Neural cell (in vitro differentiated cells): ENCODE measurements around the gene ZNF70. TPM values are rescaled to one million over a fixed set of nuclear protein-coding genes. Genes with fewer than 3 reads are reported as not detected.

ENCODE experiments used
- H2AFZ ChIP-seq: fragments of 200-600, 300-800 bp; sonication (generic), shearing (Covaris generic); 2 replicates; pipeline ENCODE4 v1.6.0; 2014; ENCODE audit warnings: low read depth, mild to moderate bottlenecking, antibody characterized with exemption, low read length, moderate library complexity
- H3F3A ChIP-seq: fragments of 200-600 bp; shearing (Covaris generic); 2 replicates; pipeline ENCODE4 v1.6.1; 2016; ENCODE audit warnings: mild to moderate bottlenecking, moderate library complexity, mixed read lengths, antibody characterized with exemption, low read length; ENCODE audit not compliant: insufficient read depth, poor library complexity, severe bottlenecking
- H3K27ac ChIP-seq: fragments of 200-600, 300-800 bp; sonication (generic), shearing (Covaris generic); 2 replicates; pipeline ENCODE4 v1.5.1; 2014; ENCODE audit warnings: mild to moderate bottlenecking, low read length, moderate library complexity
- H3K27me3 ChIP-seq: fragments of 300-800, 200-600 bp; sonication (generic), shearing (Covaris generic); 2 replicates; pipeline ENCODE4 v1.6.0; 2014; ENCODE audit warnings: mild to moderate bottlenecking, low read depth, low read length, moderate library complexity; ENCODE audit not compliant: insufficient read depth
- H3K36me3 ChIP-seq: fragments of 300-800, 200-600 bp; sonication (generic), shearing (Covaris generic); 2 replicates; pipeline ENCODE4 v1.5.1; 2014; ENCODE audit warnings: mild to moderate bottlenecking, antibody characterized with exemption, low read length, moderate library complexity; ENCODE audit not compliant: insufficient read depth
- H3K4me2 ChIP-seq: fragments of 300-800, 200-600 bp; sonication (generic), shearing (Covaris generic); 2 replicates; pipeline ENCODE4 v1.6.0; 2014; ENCODE audit warnings: mild to moderate bottlenecking, low read length
- H3K4me3 ChIP-seq: fragments of 300-800, 200-600 bp; sonication (generic), shearing (Covaris generic); 2 replicates; pipeline ENCODE4 v1.5.1; 2014; ENCODE audit warnings: mild to moderate bottlenecking, low read length, moderate library complexity
- H3K79me2 ChIP-seq: fragments of 200-600 bp; shearing (Covaris generic); replicated peaks from 2 replicates; pipeline ENCODE4 v1.6.0; 2014; ENCODE audit warnings: mild to moderate bottlenecking, low read length, moderate library complexity; ENCODE audit not compliant: insufficient read depth
- H3K9ac ChIP-seq: fragments of 300-800, 200-600 bp; sonication (generic), shearing (Covaris generic); 2 replicates; pipeline ENCODE4 v1.6.1; 2016; ENCODE audit warnings: mild to moderate bottlenecking, low read length, mixed read lengths
- H3K9me2 ChIP-seq: fragments of 200-600 bp; shearing (Covaris generic); 2 replicates; pipeline ENCODE4 v1.6.1; 2016; ENCODE audit warnings: mild to moderate bottlenecking, low read length, mixed read lengths; ENCODE audit not compliant: insufficient read depth
- H3K9me3 ChIP-seq: fragments of 200-600, 300-800 bp; sonication (generic), shearing (Covaris generic); 2 replicates; pipeline ENCODE4 v1.6.1; 2016; ENCODE audit warnings: mild to moderate bottlenecking, mixed run types, low read length, moderate library complexity, mixed read lengths
- H4K20me1 ChIP-seq: fragments of 200-600 bp; shearing (Covaris generic); 2 replicates; pipeline ENCODE4 v1.6.1; 2016; ENCODE audit warnings: mild to moderate bottlenecking, mixed run types; ENCODE audit not compliant: insufficient read depth
- EP300 ChIP-seq: fragments of 450-650 bp; conservative IDR thresholded peaks from 2 replicates; pipeline ENCODE4 v1.6.1; 2014; ENCODE audit warnings: antibody characterized with exemption, mild to moderate bottlenecking, moderate library complexity; ENCODE audit not compliant: poor library complexity, severe bottlenecking
- EZH2 ChIP-seq: fragments of 200-600, 300-800 bp; shearing (Covaris generic), sonication (generic); IDR thresholded peaks from 2 replicates; pipeline ENCODE4 v1.6.1; 2014; ENCODE audit warnings: antibody characterized with exemption, low read length, borderline replicate concordance, mild to moderate bottlenecking; ENCODE audit not compliant: insufficient read depth, poor library complexity, severe bottlenecking
- MXI1 ChIP-seq: fragments of 450-650 bp; conservative IDR thresholded peaks from 2 replicates; pipeline ENCODE4 v1.6.1; 2014; ENCODE audit warnings: antibody characterized with exemption, mild to moderate bottlenecking; ENCODE audit not compliant: poor library complexity, severe bottlenecking
- POLR2AphosphoS5 ChIP-seq: IDR thresholded peaks from 2 replicates; pipeline ENCODE4 v1.6.1; 2012
- RAD21 ChIP-seq: fragments of 450-650 bp; conservative IDR thresholded peaks from 2 replicates; pipeline ENCODE4 v1.6.1; 2014; ENCODE audit warnings: antibody characterized with exemption, mild to moderate bottlenecking, moderate library complexity
- SMC3 ChIP-seq: fragments of 450-650 bp; conservative IDR thresholded peaks from 2 replicates; pipeline ENCODE4 v1.6.1; 2014; ENCODE audit warnings: antibody characterized with exemption, mild to moderate bottlenecking, moderate library complexity; ENCODE audit not compliant: poor library complexity
- TAF1 ChIP-seq: IDR thresholded peaks from 2 replicates; pipeline ENCODE4 v1.6.1; 2012; ENCODE audit warnings: low read depth
- polyA plus RNA-seq: library from polyadenylated mRNA; depleted of rRNA; stranded (reverse); fragments of >200 nt; gene quantifications from 2 replicates; pipeline ENCODE4 v1.2.3, GENCODE V29; 2014
- TF ChIP-seq, protein P1 (sequence below): fragments of 450-650 bp; IDR thresholded peaks from 2 replicates; pipeline ENCODE4 v1.5.1; 2014; ENCODE audit warnings: antibody characterized with exemption, mild to moderate bottlenecking, moderate library complexity; ENCODE audit not compliant: poor library complexity, severe bottlenecking
- TF ChIP-seq, protein P2 (sequence below): IDR thresholded peaks from 2 replicates; pipeline ENCODE4 v1.6.1; 2012; ENCODE audit warnings: borderline replicate concordance

ZNF70 gene
- polyA plus RNA-seq, 1 donor from 2014 or later: 1.3 TPM

DNA sequence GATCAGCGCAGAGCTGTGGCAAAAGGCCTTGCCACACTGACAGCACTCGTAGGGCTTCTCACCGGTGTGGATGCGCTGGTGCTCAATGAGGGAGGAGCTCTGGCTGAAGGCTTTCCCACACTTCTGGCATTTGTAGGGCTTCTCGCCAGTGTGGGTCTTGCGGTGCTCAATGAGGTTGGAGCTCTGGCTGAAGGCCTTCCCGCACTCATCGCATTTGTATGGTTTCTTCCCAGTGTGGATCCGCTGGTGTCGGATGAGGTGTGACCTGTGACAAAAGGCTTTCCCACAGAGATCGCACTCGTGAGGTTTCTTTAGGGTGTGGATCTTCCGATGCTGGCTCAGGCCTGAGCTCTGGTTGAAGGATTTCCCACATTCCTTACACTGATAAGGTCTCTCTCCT lies 6.9 kb downstream of the ZNF70 start (continued):
- no peak for TF ChIP-seq MXI1

DNA sequence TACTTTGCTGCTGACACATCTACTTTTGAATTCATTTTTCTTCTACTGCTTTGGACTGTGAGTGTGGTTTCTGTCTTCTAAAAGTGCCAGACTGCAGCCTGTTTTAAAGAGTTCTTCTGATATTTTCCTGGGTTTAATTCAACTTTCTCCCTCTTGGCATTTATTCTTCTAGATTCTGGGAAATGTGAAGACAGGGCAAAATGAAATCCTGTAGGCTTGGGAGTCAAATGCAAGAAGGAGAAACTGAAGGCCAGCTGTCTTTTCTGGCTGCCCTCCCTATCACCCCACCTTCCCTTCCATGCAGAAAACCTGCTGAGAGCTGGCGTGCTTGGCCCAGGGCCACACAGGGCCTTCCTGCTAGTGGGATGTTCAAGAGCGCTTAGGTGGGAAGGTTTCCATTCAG lies 7.6 kb downstream of the ZNF70 start:
- no peak for TF ChIP-seq SMC3
- TF ChIP-seq RAD21: no peak
- TF ChIP-seq TAF1: no peak
- TF ChIP-seq, protein P1, sequence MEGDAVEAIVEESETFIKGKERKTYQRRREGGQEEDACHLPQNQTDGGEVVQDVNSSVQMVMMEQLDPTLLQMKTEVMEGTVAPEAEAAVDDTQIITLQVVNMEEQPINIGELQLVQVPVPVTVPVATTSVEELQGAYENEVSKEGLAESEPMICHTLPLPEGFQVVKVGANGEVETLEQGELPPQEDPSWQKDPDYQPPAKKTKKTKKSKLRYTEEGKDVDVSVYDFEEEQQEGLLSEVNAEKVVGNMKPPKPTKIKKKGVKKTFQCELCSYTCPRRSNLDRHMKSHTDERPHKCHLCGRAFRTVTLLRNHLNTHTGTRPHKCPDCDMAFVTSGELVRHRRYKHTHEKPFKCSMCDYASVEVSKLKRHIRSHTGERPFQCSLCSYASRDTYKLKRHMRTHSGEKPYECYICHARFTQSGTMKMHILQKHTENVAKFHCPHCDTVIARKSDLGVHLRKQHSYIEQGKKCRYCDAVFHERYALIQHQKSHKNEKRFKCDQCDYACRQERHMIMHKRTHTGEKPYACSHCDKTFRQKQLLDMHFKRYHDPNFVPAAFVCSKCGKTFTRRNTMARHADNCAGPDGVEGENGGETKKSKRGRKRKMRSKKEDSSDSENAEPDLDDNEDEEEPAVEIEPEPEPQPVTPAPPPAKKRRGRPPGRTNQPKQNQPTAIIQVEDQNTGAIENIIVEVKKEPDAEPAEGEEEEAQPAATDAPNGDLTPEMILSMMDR: no peak
- Histone ChIP-seq H3K9me2 (no peaks in the 10 kb centered on the region), H3K27ac (no peak overlapping the region), H3K9me3 (no peaks in the 10 kb centered on the region), H3K79me2 (no peaks in the 10 kb centered on the region), H3F3A (no peaks in the 10 kb centered on the region), H4K20me1 (no peaks in the 10 kb centered on the region), H3K27me3 (no peaks in the 10 kb centered on the region), H2AFZ (no peak overlapping the region), H3K4me3 (no peak overlapping the region), H3K4me2 (no peak overlapping the region), H3K36me3 (no peaks in the 10 kb centered on the region), H3K9ac (no peak overlapping the region)

DNA sequence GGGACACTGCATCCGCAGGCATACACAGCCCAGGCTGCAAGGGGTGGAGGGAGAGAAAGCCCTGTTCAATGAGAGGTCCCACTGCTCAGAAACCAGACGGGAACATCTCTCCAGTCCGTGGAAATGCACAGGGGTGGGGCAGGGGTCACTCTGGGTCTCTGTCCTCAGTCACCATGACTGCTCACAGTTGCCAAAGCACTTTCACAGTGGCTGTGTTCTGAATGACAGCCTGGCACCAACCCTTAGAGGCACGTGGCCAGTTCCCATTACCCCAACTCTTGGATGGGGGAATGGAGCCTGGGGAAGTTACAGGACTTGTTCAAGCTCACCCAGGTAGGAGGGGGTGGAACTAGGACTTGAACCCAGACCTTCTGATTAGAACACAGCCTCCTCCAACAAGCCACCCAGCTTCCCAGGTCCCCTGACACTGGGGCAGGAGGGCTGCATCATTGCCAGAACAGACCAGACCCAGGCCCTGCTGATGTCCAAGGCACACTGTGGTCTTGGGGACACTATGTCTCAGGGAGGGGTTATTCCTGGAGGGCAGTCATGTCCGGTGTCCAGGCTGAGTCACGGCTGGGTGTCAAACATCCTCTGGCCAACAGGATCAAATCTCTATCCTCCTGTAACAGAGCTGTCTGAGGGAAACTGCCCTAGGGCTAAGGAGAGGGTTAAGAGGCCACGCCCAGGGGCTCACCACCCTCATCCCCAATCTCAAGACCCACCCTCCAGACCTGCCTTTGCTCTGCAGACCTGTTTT lies 8.2 kb downstream of the ZNF70 start:
- H3K36me3 ChIP-seq: no peaks in the 10 kb centered on the region

More for the DNA sequence above, 8.2 kb downstream of the ZNF70 start:
- Histone ChIP-seq H3K4me3 (no peak overlapping the region), H2AFZ (no peak overlapping the region), H3K9ac (no peak overlapping the region), H3K4me2 (no peak overlapping the region), H3K27me3 (no peaks in the 10 kb centered on the region), H3K9me2 (no peaks in the 10 kb centered on the region), H3F3A (no peaks in the 10 kb centered on the region), H3K9me3 (no peaks in the 10 kb centered on the region), H3K79me2 (no peaks in the 10 kb centered on the region), H4K20me1 (no peaks in the 10 kb centered on the region), H3K27ac (no peak overlapping the region)
- TF ChIP-seq EZH2 (no peak), RAD21 (no peak), MXI1 (no peak), EP300 (no peak), SMC3 (no peak), TAF1 (no peak), POLR2AphosphoS5 (no peak)
- TF ChIP-seq, protein P1: no peak
- TF ChIP-seq, protein P2, sequence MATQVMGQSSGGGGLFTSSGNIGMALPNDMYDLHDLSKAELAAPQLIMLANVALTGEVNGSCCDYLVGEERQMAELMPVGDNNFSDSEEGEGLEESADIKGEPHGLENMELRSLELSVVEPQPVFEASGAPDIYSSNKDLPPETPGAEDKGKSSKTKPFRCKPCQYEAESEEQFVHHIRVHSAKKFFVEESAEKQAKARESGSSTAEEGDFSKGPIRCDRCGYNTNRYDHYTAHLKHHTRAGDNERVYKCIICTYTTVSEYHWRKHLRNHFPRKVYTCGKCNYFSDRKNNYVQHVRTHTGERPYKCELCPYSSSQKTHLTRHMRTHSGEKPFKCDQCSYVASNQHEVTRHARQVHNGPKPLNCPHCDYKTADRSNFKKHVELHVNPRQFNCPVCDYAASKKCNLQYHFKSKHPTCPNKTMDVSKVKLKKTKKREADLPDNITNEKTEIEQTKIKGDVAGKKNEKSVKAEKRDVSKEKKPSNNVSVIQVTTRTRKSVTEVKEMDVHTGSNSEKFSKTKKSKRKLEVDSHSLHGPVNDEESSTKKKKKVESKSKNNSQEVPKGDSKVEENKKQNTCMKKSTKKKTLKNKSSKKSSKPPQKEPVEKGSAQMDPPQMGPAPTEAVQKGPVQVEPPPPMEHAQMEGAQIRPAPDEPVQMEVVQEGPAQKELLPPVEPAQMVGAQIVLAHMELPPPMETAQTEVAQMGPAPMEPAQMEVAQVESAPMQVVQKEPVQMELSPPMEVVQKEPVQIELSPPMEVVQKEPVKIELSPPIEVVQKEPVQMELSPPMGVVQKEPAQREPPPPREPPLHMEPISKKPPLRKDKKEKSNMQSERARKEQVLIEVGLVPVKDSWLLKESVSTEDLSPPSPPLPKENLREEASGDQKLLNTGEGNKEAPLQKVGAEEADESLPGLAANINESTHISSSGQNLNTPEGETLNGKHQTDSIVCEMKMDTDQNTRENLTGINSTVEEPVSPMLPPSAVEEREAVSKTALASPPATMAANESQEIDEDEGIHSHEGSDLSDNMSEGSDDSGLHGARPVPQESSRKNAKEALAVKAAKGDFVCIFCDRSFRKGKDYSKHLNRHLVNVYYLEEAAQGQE: no peak
